Activated CD4-positive, alpha-beta T cell treated with anti-CD3 and anti-CD28 coated beads, Interleukin-2, amount 50 U/mL, for 16 hours (primary cell): ENCODE results near the gene HDAC8.
"Not testable (repeated sequence)": the region's sequence is repeated elsewhere in the genome, so short reads cannot be mapped to it uniquely, and the experiment has no call there.

Source experiments
- DNase-seq: peaks from one replicate; pipeline ENCODE4 v3.0.0-alpha.2; 2020

HDAC8 gene

DNA sequence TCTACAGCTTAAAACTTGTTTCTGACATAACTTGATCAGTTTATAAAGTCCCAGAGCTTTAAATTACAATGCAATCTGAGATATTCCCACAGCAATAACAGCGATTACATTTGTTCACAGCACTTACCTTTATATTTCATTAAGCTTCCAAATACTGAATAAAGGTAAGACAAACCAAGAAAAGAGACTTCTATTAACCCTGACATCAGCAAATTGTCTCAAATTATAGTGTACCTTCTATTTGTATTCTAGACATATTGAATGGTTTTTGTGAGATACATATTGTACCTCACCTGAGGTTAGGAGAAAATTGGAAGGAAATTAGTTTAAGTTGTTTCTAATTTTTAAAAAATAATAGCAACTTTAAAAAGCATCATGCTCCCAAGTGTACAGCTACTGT is 111.9 kb downstream of the HDAC8 start:
- no peak for DNase-seq

DNA sequence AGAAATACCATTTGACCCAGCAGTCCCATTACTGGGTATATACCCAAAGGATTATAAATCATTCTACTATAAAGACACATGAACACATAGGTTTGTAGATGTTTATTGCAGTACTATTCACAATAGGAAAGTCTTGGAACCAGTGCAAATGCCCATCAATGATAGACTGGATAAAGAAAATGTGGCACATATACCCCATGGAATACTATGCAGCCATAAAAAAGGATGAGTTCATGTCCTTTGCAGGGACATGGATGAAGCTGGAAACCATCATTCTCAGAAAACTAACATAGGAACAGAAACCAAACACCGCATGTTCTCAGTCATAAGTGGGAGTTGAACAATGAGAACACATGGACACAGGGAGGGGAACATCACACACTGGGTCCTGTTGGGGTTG is 123.6 kb downstream of the HDAC8 start:
- DNase-seq: not testable (repeated sequence)

DNA sequence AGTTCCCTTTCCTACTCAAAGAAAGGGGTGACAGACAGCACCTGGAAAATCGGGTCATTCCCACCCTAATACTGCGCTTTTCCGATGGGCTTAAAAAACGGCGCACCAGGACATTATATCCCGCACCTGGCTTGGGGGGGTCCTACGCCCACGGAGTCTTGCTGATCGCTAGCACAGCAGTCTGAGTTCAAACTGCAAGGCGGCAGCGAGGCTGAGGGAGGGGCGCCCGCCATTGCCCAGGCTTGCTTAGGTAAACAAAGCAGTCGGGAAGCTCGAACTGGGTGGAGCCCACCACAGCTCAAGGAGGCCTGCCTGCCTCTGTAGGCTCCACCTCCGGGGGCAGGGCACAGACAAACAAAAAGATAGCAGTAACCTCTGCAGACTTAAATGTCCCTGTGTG is 131.9 kb downstream of the HDAC8 start:
- not testable (repeated sequence) for DNase-seq

DNA sequence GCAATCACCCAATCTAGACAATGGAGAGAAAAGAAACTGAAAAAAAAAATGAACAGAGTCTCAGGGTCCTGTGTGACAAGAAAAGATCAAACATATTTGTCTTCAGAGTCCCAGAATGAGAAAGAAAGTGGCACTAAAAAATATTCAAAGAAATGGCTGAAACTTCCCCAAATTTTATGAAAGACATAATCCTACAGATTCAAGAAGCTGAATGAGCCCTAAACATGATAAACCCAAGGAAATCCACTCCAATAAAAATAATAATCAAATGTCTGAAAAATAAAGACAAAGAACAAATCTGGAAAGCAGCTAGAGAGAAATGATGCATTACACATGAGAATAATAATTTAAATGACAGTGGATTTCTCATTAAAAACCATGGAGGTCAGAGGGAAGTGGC is 136.6 kb downstream of the HDAC8 start:
- no peak for DNase-seq

DNA sequence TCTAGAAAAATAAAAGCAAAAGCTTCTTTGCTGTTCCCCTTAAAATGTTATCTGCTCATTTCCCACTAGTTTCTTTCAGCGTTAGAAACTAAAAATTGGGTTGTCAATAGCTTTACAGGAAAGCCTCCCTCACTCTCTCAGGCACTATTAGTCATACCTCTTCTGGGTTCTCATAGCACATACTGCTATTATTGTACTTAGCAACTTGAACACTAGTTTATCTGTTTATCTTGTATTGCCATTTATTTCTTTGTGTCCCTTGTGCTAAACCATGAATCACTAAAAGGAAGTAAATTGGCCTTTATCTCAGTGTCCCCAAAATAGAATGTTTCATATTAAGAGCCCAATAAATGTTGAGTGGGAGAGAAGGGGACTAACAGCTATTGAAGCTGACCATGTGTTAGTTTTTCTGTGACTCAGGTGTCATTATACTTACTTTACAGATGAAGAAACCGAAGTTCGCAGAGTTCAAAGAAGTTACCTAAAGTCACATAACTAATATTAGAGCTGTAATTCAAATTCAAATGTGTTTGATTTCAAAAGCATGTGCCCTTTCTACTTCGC is 142.2 kb downstream of the HDAC8 start:
- no peak for DNase-seq

DNA sequence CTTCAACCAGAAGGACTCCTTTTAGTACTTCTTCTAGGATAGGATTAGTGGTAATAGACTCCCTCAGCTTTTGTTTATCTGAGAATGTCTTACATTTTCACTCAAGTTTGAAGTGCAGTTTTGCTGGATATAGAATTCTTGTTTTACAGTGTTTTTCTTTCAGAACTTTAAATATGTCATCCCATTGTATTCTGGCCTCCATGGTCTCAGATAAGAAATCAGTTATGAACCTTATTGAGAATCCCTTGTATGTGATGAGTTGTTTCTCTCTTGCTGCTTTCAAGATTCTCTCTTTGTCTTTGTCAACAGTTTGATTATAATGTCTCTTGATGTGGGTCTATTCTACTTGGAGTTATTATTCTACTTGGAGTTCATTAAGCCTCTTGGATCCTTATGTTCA is 150.8 kb downstream of the HDAC8 start:
- DNase-seq: no peak

DNA sequence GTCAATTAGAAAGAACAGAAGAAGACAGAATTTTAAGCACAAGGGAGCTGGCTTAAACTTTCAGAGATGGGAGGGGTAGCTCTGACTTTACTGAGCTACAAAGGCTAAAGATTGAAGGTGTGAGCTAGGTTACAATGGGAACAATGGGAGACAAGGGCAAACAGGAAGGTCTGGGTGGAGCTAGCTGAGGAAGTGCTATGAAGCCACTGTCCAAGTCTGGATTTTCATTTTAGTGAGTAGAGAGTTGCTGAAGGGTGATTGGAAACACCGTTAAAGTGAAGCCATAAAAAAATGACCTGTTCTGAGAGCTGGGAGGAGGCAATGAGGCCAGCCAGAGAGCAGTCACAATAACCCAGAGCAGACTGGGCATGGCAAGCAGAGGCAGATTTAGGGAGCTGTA is 162.7 kb downstream of the HDAC8 start:
- no peak for DNase-seq

DNA sequence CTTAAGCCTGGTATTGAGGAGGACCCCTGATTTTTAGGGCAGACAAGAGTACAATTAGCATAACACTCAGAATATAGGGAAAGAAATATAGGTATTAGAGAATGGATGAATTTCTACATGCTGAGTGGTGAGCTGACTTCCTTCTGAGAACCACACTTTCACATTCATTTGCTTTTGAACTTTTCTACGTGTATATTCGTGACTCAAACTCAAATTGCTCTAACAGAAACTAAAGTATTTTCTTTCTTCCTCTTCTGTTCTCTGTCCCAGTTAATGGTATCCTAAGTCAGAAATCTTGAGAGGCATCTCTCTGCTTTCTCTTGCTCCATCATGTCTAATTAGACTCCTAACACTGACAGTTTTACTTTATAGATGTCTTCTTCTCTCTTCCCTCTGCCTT is 163.8 kb downstream of the HDAC8 start:
- DNase-seq: no peak

DNA sequence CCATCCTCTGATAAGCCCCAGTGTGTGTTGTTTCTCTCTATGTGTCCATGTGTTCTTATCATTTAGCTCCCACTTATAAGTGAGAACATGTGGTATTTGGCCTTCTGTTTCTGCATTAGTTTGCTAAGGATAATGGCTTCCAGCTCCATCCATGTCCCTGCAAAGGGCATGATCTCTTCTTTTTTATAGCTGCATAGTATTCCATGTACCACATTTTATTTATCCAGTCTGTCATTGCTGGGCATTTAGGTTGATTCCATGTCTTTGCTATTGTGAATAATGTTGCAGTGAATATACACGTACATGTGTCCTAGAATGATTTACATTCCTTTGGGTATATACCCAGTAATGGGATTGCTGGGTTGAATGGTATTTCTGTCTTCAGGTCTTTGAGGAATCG is 167.5 kb downstream of the HDAC8 start:
- DNase-seq: not testable (repeated sequence)

DNA sequence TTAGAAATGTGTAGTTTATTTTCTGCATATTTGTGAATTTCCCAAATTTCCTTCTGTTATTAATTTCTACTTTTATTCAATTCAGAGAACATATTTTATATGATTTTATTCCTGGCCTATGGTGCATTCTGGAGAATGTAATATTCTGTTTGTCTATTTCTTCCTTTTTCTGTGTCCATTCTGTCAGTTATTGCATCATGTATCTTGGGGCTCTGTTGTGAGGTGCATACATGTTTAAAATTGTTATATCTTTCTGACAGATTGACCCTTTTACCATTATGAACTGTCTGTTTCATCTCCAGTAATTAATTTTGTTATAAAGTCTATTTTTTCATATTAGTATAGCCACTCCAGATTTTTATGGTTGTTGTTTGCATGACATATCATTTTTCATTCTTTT is 170.0 kb downstream of the HDAC8 start:
- DNase-seq: no peak

DNA sequence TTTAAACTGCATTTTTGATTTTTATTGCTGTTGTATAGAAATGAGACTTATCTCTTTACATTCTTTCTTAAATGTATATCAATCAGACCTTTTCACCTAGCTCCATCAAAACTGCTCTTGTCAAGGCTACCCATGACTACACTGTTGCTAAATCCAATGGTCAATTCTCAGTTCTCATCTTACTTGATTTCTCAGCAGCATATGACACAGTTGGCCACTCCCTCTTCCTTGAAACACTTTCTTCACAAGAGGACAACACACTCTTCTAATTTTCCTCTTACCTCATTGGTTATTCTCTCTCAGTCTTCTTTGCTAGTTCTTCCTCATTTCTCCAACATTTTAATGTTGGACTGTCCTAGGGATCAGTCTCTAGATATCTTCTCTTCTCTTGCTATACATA is 172.8 kb downstream of the HDAC8 start:
- DNase-seq: no peak

DNA sequence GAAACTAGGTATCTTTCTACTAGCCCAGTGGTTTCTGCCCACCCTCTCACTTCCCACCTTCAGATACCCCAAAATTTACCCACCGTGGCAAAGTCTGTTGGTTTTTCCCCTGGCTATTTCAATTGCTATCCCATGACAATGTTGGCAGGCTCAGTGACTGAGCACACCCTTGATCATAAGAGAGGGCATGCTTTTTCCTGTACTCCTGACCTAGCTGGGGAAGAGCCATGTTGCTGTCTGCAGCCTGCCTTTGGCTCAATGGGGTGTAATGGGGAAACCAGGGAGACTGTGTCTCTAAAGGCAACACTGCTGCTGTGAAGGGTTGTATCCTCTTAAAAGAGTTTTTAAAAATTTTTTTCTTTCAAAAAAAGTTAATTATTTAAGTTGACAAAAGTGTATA is 176.5 kb downstream of the HDAC8 start:
- no peak for DNase-seq

DNA sequence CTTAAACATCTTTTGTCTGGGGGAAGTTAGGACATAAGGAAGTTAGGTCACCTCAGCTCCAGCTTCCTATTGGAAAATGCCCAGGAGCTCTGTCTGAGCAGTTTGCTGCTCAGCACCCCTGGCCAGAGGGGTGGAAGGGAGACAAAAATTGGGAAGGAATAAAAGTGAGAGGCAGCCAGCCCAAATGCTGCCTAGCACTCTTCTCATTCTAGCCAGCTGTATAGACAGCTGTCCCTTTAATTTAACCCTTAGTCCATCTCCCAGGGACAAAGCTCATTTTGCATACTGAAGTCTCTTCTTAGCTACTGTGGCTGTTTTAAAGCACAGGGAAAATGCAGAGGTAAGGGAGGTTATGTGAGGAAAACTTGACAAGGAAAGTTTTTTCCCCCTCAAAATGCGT is 177.4 kb downstream of the HDAC8 start:
- no peak for DNase-seq

DNA sequence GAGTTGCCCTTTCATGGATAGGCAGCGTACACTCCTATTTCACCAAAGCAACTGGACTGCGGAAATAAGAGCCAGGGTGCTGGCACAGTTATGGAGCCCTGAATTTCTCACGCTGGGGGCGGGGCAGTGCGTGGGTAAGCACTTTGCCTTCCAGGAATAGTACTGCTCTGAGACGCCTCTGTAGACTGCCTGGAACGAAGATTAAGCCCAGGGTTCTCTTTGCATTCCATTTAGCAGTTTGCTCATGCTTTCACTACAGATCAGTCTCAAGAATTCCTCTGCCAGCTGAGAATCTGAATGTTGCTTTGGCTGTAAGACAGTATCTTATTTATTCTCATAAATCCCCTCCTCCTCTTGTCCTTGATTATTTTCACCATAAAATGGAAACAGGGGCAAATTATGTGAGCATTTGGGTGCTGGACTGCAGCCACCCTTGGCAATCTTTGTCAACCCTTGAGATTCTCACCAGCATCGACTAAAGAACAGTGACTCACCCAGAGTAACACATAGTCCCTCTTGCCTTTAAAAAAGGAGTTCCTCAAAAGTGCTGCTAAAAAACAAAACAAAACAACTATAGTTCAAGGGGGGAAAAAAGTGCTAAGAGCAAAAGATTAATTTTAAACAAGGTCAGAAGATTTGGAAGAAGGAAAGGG is 178.0 kb downstream of the HDAC8 start:
- DNase-seq: no peak

DNA sequence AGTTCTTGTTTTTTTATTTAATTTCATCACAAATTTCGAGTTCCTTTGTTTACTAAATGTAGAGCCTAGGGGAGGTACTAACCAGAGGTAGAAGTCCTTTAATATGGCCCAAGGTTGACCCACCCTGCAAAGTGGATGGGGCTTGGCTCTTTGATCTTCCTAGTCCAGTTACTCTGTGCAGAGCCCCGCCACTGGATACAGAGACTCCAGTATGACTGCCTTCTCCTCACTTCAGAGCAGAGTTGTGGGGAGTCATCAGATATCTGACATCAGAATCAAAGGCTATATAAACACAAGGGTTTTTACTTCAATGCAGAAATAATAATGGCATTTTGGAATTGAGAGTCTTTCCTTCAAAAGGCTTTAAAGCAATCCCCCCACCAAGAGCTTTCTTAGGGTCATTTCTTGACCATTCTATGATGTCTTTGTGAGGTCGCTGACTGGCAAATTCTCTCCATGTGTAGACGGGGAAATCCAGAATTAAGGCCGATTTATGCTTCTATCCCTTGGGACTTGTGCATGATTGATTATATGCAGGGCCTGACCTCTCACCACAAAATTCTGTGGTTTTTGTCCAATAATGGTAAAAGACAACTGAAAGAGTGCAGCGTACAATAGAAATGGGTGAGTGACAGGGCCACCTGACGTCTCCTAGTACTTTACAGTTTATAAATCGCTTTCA is 178.7 kb downstream of the HDAC8 start:
- no peak for DNase-seq

DNA sequence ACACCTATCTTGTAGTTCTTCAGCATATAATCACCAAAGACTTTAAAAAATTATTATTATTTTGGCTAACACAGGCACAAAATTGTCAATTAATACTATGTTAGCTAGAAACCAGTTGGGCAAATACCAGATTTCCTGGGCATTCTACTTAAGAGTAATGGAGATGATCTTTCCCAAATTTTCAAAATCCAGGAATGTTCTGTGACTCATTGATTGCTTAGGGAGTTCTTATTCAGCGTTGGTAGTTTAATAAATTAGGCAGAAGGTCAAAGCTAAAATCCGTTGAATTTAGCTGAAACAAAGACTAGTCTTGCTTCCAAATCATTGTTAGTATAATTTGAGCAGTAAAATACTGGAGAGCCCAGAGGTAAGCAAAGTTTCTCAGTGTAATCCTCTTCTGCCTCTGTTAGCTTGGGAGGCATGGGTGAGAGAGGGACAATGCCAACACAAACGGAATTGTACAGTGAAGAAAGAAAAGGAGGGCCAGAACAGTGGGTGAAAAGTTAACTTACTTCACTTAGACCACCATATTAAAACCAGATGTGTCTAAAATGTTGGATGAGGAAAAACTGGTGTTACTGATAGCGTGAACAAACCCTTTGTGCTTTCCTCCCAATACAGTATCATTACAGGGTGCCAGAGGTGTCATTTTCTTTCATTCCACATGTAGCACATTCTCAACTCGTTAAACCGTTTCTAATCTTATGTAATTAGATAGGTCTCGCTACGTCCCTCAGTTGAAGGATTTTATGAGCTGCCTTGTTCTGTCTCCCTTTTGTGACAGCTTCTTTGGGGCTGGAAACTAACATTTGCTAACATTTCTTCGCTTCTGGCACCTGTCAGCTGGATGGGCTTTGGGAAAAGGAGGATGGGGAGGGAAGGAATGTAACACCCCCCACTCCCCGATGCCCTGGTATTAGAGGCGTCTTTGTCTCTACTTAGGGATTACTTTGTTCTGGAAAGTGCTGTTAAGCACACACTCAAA is 179.5 kb downstream of the HDAC8 start:
- no peak for DNase-seq

DNA sequence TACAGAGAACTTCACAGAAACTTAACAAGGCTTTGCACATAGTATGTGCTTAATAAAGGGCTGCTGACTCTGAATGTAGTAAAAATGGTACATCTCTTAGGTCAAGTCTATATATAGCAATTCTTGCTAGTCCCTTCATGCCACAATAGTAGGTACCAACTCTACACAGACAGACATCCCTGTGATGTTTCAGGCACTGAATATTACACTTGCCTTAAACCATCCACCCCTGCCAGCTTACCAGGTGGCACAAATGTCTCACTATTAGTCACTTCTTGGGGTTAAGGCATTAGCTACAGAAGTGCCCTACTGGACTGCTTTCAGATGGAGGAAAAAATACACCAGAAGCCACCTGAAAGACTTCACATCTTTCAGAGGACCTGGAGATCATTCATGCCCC is 180.6 kb downstream of the HDAC8 start:
- no peak for DNase-seq

DNA sequence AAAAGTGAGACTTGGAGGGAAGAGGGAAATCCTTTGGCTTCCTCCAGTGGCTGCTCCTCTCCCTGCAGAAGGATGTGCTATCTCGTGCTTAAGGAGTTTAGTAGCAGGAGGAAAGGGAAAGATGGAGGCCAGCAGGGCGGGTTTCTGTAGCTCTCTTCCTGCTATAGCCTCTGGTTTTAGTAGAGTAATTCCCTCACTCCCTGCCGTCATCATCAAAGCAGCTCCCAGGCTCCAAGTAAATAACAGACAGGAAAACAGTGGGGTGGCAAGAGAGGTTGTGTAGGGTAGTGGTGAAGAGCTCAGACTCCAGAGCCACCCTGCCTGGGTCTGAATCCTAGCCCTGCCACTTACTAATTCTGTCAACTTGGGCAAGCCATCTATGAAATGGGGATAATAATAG is 185.4 kb downstream of the HDAC8 start:
- no peak for DNase-seq

DNA sequence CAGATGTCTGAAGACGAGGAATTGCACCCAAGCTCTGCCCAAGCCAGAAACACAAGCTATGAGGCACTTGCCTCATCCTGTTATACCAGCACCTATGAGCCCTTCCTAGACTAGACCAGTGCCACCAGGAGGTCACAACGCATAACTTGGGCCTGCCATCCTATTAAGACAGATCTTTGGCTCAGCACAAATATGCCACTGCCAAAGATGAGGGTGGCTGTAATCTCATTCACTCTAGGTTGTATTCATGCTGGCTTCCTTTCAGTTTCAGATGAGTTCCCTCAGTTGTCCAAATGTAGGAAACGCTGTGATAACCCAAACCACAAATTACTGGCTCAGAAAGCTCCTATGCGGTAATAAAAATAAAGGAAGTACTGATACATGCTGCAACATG is 190.4 kb downstream of the HDAC8 start:
- no peak for DNase-seq

DNA sequence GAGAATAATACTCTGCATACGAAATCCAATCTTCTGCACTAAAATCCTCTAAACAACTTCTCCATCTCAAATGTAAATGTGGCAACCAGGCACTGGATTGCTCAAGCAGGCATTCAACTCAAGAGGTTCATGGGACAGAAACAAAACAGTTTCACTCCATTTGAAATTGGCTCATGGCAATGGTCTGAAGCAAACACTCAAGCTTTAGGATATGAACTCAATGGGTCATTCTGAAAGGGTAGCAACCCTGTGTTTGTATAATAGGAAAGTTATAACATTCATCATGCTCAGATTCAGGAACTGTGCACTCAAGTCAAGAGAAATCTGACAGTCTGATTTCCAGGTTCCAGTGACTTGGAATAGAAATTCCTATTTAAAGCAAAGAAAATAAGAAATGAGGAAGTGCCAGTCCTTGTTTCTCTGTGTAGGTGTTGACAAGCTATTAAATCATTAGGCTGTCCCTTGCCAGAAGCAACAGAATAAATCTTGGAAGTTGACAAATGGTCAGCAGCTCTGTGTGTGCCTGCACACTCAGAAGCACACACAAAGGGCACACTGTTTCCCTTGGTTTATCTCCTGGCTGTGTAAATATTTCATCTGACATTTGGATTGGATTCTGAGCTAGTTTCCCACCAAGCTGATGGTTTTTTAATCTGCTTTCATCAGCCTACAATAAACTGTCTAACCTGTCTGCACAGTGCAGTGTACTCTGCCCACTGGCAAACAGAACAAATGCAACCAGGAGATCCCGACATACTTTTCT is 191.0 kb downstream of the HDAC8 start:
- DNase-seq: no peak

DNA sequence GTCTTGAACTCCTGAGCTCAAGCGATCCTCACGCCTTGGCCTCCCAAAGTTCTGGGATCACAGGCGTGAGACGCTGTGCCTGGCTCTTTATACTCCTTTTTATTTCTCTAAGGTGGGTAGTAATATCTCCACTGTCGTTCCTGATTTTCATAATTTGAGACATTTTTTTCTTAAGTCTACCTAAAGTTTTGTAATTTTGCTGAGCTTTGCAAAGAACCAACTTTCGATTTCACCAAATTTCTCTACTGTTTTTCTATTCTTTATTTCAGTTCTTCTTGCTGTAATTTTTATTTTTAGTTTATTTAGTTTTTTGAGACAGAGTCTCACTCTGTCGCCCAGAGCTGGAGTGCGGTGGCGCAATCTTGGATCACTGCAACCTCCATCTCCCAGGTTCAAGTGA is 196.5 kb downstream of the HDAC8 start:
- DNase-seq: no peak

DNA sequence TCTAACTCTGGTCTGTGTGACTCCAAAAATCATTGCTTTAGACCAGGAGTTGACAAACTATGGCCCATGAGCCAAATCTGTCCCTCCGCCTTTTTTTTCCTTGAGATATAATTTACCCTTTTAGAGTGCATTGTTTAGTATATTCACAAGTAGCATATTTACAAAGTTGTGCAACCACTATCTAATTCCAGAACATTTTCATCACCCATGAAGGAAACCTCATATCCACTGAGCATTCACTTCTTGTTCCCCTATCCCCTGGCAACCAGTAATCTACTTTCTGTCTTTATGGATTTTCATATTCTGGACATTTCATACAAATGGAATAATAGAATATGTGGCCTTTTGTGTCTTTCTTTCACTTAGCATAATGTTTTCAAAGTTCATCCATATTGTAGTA is 199.5 kb downstream of the HDAC8 start:
- DNase-seq: no peak

DNA sequence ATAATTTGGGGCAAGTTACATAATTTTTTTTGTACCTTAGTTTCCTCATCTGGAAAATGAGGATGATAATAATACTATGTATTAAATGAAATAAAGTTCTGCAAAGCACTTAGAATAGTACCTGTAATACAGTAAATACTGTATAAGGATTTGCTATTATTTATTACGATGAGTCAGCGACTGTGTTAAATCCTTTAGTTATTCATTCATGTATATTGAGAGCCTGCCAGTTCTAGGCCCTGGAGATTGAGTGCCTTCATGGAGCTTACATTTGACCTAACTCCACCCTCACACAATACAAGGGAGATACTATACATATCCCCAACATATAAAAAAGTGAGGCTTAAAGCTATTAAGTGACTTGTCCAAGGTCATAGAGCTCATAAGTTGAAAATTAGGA is 199.9 kb downstream of the HDAC8 start:
- DNase-seq: no peak
